Chondrocyte (in vitro differentiated cells): ENCODE measurements around the gene SH3RF1. TPM values are rescaled to one million over a fixed set of nuclear protein-coding genes. Genes with fewer than 3 reads are reported as not detected.
"Not testable (repeated sequence)": the region's sequence is repeated elsewhere in the genome, so short reads cannot be mapped to it uniquely, and the experiment has no call there.

Experiments
- DNase-seq: peaks from one replicate; pipeline ENCODE4 v3.0.0; 2021; ENCODE audit warnings: mixed read lengths, low spot score
- H3K27ac Mint-ChIP-seq: one replicate; pipeline ENCODE4 v1.8.0; 2021; ENCODE audit warnings: mild to moderate bottlenecking, moderate library complexity, mixed read lengths; ENCODE audit not compliant: unreplicated experiment
- H3K27me3 Mint-ChIP-seq: 2 replicates; pipeline ENCODE4 v1.8.0; 2021; ENCODE audit warnings: low read depth, mixed read lengths
- H3K36me3 Mint-ChIP-seq: 2 replicates; pipeline ENCODE4 v1.8.0; 2021; ENCODE audit warnings: low read depth, mixed read lengths
- H3K4me1 Mint-ChIP-seq: 2 replicates; pipeline ENCODE4 v1.8.0; 2021; ENCODE audit warnings: low read depth, mild to moderate bottlenecking, mixed read lengths
- H3K4me3 Mint-ChIP-seq: one replicate; pipeline ENCODE4 v1.8.0; 2021; ENCODE audit warnings: mild to moderate bottlenecking, moderate library complexity, mixed read lengths; ENCODE audit not compliant: unreplicated experiment
- H3K9me3 Mint-ChIP-seq: 2 replicates; pipeline ENCODE4 v1.8.0; 2021; ENCODE audit warnings: low read depth, mixed read lengths
- CTCF ChIP-seq: fragments of 200-600 bp; sonication (generic); IDR thresholded peaks from 2 replicates; pipeline ENCODE4 v1.5.0; 2021; ENCODE audit warnings: antibody characterized with exemption, mild to moderate bottlenecking, moderate library complexity
- total RNA-seq: library from RNA; stranded (reverse); gene quantifications from 3 replicates; pipeline ENCODE4 v1.2.1, GENCODE V29; 2021

SH3RF1 gene
- total RNA-seq, 1 donor from 2014 or later = 25.2 TPM

DNA sequence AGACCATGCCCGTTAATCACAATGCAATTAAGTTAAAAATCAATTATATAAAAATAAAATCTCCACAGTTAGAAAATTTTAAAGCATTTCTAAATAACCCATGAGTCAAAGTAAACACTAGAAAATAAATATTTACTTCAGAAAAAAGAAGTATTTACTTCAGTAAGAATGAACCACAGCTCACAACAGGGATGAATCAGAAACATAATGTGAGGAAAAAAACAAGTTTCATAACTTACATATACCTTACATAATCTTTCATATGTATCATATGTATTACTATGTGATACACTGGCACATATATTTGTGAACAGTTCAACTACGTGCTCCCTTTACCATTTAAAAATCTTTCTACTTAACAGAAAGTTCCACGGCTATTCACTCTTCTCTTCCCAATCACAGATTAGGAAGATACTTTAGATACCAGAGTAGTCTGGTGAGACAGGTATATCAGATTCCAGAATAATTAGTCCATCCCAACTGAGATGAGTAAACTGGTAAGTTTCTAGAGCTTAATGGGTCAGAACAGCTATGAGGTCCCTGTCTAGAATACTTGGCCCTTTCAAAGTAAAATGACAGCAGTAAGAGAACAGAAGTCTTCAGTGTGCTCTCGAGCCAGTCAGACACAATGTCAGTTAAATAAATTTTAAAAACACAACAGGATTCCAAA, 70.3 kb downstream of the SH3RF1 start:
- TF ChIP-seq CTCF = no peak
- Mint-ChIP-seq H3K36me3 (peaks cover under 1% of the 10 kb centered on the region), H3K4me1 (peaks cover 64% of the 10 kb centered on the region), H3K9me3 (peaks cover 1% of the 10 kb centered on the region), H3K27me3 (no peaks in the 10 kb centered on the region), H3K27ac (peak overlapping the region; percentile 89), H3K4me3 (no peak overlapping the region)
- DNase-seq = no peak

- Mint-ChIP-seq H3K4me3 (no peak overlapping the region), H3K27me3 (no peaks in the 10 kb centered on the region), H3K27ac (peak overlapping the region; percentile 14), H3K4me1 (peaks cover 54% of the 10 kb centered on the region), H3K36me3 (peaks cover 5% of the 10 kb centered on the region), H3K9me3 (peaks cover 5% of the 10 kb centered on the region)
- no peak for TF ChIP-seq CTCF
- DNase-seq = no peak
Observed at GRCh38 chr4:169199184-169199583, 71.6 kb downstream of the SH3RF1 start.

DNA sequence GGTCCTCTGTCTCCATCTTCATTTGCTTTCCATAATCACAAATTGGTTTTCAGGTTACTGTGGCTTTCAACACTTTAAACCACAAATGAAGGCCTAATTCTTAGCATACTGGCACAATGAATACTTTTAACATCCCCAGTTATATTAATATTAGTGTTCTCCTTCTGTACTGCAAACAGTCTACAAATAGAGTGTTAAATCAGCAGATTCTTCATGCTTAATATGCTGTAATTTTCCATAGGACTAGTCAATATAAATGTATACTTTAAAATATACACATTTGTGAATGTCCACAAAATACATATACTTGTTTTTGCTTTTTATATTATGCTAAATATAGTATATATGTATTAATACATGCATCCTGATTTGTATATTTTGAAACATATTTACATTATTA, 72.6 kb downstream of the SH3RF1 start:
- no peak for DNase-seq
- Mint-ChIP-seq H3K9me3 (peaks cover 5% of the 10 kb centered on the region), H3K27ac (no peak overlapping the region), H3K4me1 (peaks cover 53% of the 10 kb centered on the region), H3K27me3 (no peaks in the 10 kb centered on the region), H3K36me3 (peaks cover 5% of the 10 kb centered on the region), H3K4me3 (no peak overlapping the region)
- no peak for TF ChIP-seq CTCF

- peaks cover 48% of the 10 kb centered on the region for H3K4me1 Mint-ChIP-seq
- not testable (repeated sequence) for H3K4me3 Mint-ChIP-seq, H3K36me3 Mint-ChIP-seq, H3K27me3 Mint-ChIP-seq, H3K27ac Mint-ChIP-seq, DNase-seq, H3K9me3 Mint-ChIP-seq
Observed at GRCh38 chr4:169197206-169197605, 73.5 kb downstream of the SH3RF1 start.

DNA sequence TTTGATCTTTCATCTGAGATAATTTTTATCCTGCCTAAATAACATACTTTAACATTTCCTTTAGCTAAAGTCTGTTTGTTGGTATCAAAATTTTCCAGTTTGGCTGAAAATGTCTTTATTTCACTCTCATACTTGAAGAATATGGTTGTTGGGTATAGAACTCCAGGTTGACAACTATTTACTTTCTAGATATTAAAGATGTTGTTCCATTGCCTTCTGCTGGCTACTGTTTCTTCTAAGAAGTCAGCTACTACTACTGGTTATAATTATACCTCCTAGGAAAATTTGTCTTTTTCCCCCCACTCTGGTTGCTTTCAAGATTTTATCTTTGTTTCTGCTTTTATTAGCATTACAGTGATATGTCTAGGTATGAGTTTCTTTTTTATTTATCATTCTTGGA, 75.7 kb downstream of the SH3RF1 start:
- H3K27ac Mint-ChIP-seq = no peak overlapping the region
- H3K9me3 Mint-ChIP-seq = peaks cover 5% of the 10 kb centered on the region
- H3K36me3 Mint-ChIP-seq = peaks cover 5% of the 10 kb centered on the region
- peaks cover 34% of the 10 kb centered on the region for H3K4me1 Mint-ChIP-seq
- DNase-seq = no peak
- no peaks in the 10 kb centered on the region for H3K27me3 Mint-ChIP-seq
- H3K4me3 Mint-ChIP-seq = no peak overlapping the region
- TF ChIP-seq CTCF = no peak

DNA sequence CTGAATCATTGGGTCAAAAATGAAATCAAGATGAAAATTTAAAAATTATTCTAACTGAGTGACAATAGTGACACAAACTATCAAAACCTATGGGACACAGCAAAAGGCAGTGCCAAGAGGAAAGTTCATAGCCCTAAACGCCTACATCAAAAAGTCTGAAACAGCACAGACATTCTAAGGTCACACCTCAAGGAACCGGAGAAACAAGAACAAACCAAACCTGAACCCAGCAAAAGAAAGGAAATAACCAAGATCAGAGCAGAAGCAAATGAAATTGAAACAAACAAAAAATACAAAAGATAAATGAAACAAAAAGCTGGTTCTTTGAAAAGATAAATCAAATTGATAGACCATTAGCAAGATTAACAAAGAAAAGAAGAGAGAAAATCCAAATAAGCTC, 80.8 kb downstream of the SH3RF1 start:
- H3K9me3 Mint-ChIP-seq, H3K36me3 Mint-ChIP-seq, DNase-seq, H3K27me3 Mint-ChIP-seq, H3K27ac Mint-ChIP-seq, H3K4me3 Mint-ChIP-seq: not testable (repeated sequence)
- peaks cover 45% of the 10 kb centered on the region for H3K4me1 Mint-ChIP-seq
